Hematopoietic multipotent progenitor cell treated with erythropoietin and hydrocortisone succinate and interleukin-3 and kit ligand, for 17 days (in vitro differentiated cells): Measurements from ENCODE around the gene BMPR1B.
"Not testable (repeated sequence)": the region's sequence is repeated elsewhere in the genome, so short reads cannot be mapped to it uniquely, and the experiment has no call there.

Experiments
- DNase-seq: peaks from one replicate; pipeline ENCODE4 v3.0.0-alpha.2; 2015; ENCODE audit warnings: low spot score

BMPR1B gene

GRCh38 chr4:94833394-94833793, 75.6 kb downstream of the BMPR1B start:
- DNase-seq: no peak

- no peak for DNase-seq
These were observed 76.7 kb downstream of the BMPR1B start for GRCh38 chr4:94834501-94834900.

GRCh38 chr4:94841166-94841863, 83.6 kb downstream of the BMPR1B start:
- not testable (repeated sequence) for DNase-seq

- DNase-seq: no peak
These were observed 84.1 kb downstream of the BMPR1B start for GRCh38 chr4:94841864-94842221.

- no peak for DNase-seq
These were observed 85.5 kb downstream of the BMPR1B start for GRCh38 chr4:94843216-94843615.

GRCh38 chr4:94848326-94848725, 90.6 kb downstream of the BMPR1B start:
- no peak for DNase-seq

GRCh38 chr4:94849901-94850300, 92.1 kb downstream of the BMPR1B start:
- DNase-seq: no peak

- no peak for DNase-seq
These were observed 94.9 kb downstream of the BMPR1B start for GRCh38 chr4:94852616-94853015.

- no peak for DNase-seq
These were observed 98.3 kb downstream of the BMPR1B start for GRCh38 chr4:94856030-94856429.

- no peak for DNase-seq
These were observed 112.4 kb downstream of the BMPR1B start for GRCh38 chr4:94870146-94870545.

GRCh38 chr4:94871644-94872305, 114.0 kb downstream of the BMPR1B start:
- DNase-seq: no peak

- no peak for DNase-seq
These were observed 120.2 kb downstream of the BMPR1B start for GRCh38 chr4:94877973-94878372.

GRCh38 chr4:94880956-94881355, 123.2 kb downstream of the BMPR1B start:
- DNase-seq: no peak

- no peak for DNase-seq
These were observed 125.0 kb downstream of the BMPR1B start for GRCh38 chr4:94882756-94883155.

- no peak for DNase-seq
These were observed 129.3 kb downstream of the BMPR1B start for GRCh38 chr4:94887027-94887426.

- no peak for DNase-seq
These were observed 131.8 kb downstream of the BMPR1B start for GRCh38 chr4:94889523-94889922.

- DNase-seq: no peak
These were observed 132.2 kb downstream of the BMPR1B start for GRCh38 chr4:94889946-94890345.

GRCh38 chr4:94890579-94890978, 132.8 kb downstream of the BMPR1B start:
- no peak for DNase-seq

GRCh38 chr4:94892051-94892450, 134.3 kb downstream of the BMPR1B start:
- no peak for DNase-seq

GRCh38 chr4:94895081-94895480, 137.3 kb downstream of the BMPR1B start:
- no peak for DNase-seq

- DNase-seq: no peak
These were observed 139.3 kb downstream of the BMPR1B start for GRCh38 chr4:94897023-94897422.

GRCh38 chr4:94905511-94905910, 147.8 kb downstream of the BMPR1B start:
- no peak for DNase-seq

GRCh38 chr4:94909645-94910044, 151.9 kb downstream of the BMPR1B start:
- DNase-seq: no peak

GRCh38 chr4:94911106-94911505, 153.4 kb downstream of the BMPR1B start:
- no peak for DNase-seq
